Skeletal muscle tissue (tissue), 4 donors: ENCODE results near the gene SLC44A1. TPM values are rescaled to one million over a fixed set of nuclear protein-coding genes. Genes with fewer than 3 reads are reported as not detected.

Source experiments
- H3K27ac ChIP-seq: one replicate; pipeline ENCODE4 v1.7.0; 2013; ENCODE audit warnings: mild to moderate bottlenecking, low read depth, low read length, inconsistent platforms
- H3K27me3 ChIP-seq, 3 donors: one replicate each; pipeline ENCODE4 v1.7.0; 2013; ENCODE audit warnings: low read length in 3 of 3; ENCODE audit not compliant: control insufficient read depth in 3 of 3, insufficient read depth in 3 of 3
- H3K36me3 ChIP-seq, 3 donors: one replicate each; pipeline ENCODE4 v1.7.0; 2013; ENCODE audit warnings: low read length in 3 of 3; ENCODE audit not compliant: control insufficient read depth in 3 of 3, insufficient read depth in 3 of 3
- H3K4me1 ChIP-seq, 3 donors: one replicate each; pipeline ENCODE4 v1.7.0; 2013; ENCODE audit warnings: low read length in 3 of 3, mild to moderate bottlenecking in 3 of 3; ENCODE audit not compliant: control insufficient read depth in 3 of 3, insufficient read depth in 3 of 3
- H3K4me3 ChIP-seq, 3 donors: one replicate each; pipeline ENCODE4 v1.7.0; 2013; ENCODE audit warnings: low read length in 3 of 3
- H3K9ac ChIP-seq, 3 donors: one replicate each; pipeline ENCODE4 v1.7.0; 2013; ENCODE audit warnings: low read length in 3 of 3, mild to moderate bottlenecking in 3 of 3, moderate library complexity in 2 of 3, low read depth in 1 of 3
- H3K9me3 ChIP-seq, 3 donors: one replicate each; pipeline ENCODE4 v1.7.0; 2013; ENCODE audit warnings: low read length in 3 of 3; ENCODE audit not compliant: control insufficient read depth in 3 of 3
- total RNA-seq: library from RNA; depleted of rRNA; stranded (reverse); fragments of >200 nt; gene quantifications from one replicate; pipeline ENCODE4 v1.2.3, GENCODE V29; 2014
- donor health status: Osteomylitis.

The SLC44A1 gene
- total RNA-seq, 1 donor from 2014 or later = 14.6 TPM

- no peak overlapping the region for H3K4me3 ChIP-seq
- H3K36me3 ChIP-seq = no peaks in the 10 kb centered on the region
- no peak overlapping the region for H3K27ac ChIP-seq
- no peaks in the 10 kb centered on the region for H3K9me3 ChIP-seq
- H3K9ac ChIP-seq = no peak overlapping the region
- no peaks in the 10 kb centered on the region for H3K27me3 ChIP-seq
- peaks cover 7 to 12% (median 11%) of the 10 kb centered on the region in 3 donors for H3K4me1 ChIP-seq
Measured at GRCh38 chr9:105241356-105242043, 3.0 kb upstream of the SLC44A1 start.

- no peak overlapping the region for H3K27ac ChIP-seq
- no peak overlapping the region for H3K9ac ChIP-seq
- no peaks in the 10 kb centered on the region for H3K9me3 ChIP-seq
- no peaks in the 10 kb centered on the region for H3K36me3 ChIP-seq
- no peaks in the 10 kb centered on the region for H3K27me3 ChIP-seq
- no peak overlapping the region for H3K4me3 ChIP-seq
- peaks cover 7 to 12% (median 11%) of the 10 kb centered on the region in 3 donors for H3K4me1 ChIP-seq
Measured at GRCh38 chr9:105242062-105242461, 2.4 kb upstream of the SLC44A1 start.

- no peaks in the 10 kb centered on the region for H3K27me3 ChIP-seq
- no peaks in the 10 kb centered on the region for H3K36me3 ChIP-seq
- peaks cover 7 to 12% (median 12%) of the 10 kb centered on the region in 3 donors for H3K4me1 ChIP-seq
- no peak overlapping the region for H3K27ac ChIP-seq
- H3K9ac ChIP-seq = no peak overlapping the region
- H3K9me3 ChIP-seq = no peaks in the 10 kb centered on the region
- H3K4me3 ChIP-seq = peak overlapping the region in 1 of 3 donors; percentile 33
Measured at GRCh38 chr9:105242557-105242956, 1.9 kb upstream of the SLC44A1 start.

GRCh38 chr9:105243015-105243686, 1.3 kb upstream of the SLC44A1 start:
- Histone ChIP-seq H3K27me3 (no peaks in the 10 kb centered on the region), H3K27ac (no peak overlapping the region), H3K36me3 (no peaks in the 10 kb centered on the region), H3K9me3 (no peaks in the 10 kb centered on the region), H3K9ac (no peak overlapping the region), H3K4me1 (peaks cover 7 to 13% (median 12%) of the 10 kb centered on the region in 3 donors), H3K4me3 (no peak overlapping the region)

GRCh38 chr9:105244734-105245028, 230 bp downstream of the SLC44A1 start:
- peak overlapping the region; percentile 75 for H3K27ac ChIP-seq

GRCh38 chr9:105245029-105245890, 809 bp downstream of the SLC44A1 start:
- peak overlapping the region; percentile 75 for H3K27ac ChIP-seq
- H3K27me3 ChIP-seq = no peaks in the 10 kb centered on the region
- H3K9ac ChIP-seq = peak overlapping the region; percentile 73 to 86 (median 79)
- no peaks in the 10 kb centered on the region for H3K9me3 ChIP-seq
- H3K4me1 ChIP-seq = peaks cover 7 to 13% (median 12%) of the 10 kb centered on the region in 3 donors
- no peaks in the 10 kb centered on the region for H3K36me3 ChIP-seq
- H3K4me3 ChIP-seq = peak overlapping the region; percentile 79 to 84 (median 81)

More at GRCh38 chr9:105244734-105245028, 230 bp downstream of the SLC44A1 start:
- H3K4me3 ChIP-seq = peak overlapping the region; percentile 79 to 84 (median 81)
- H3K27me3 ChIP-seq = no peaks in the 10 kb centered on the region
- H3K36me3 ChIP-seq = no peaks in the 10 kb centered on the region
- H3K9ac ChIP-seq = peak overlapping the region; percentile 73 to 86 (median 79)
- H3K4me1 ChIP-seq = peaks cover 7 to 13% (median 12%) of the 10 kb centered on the region in 3 donors
- no peaks in the 10 kb centered on the region for H3K9me3 ChIP-seq

- peak overlapping the region; percentile 79 to 84 (median 81) for H3K4me3 ChIP-seq
- H3K36me3 ChIP-seq = no peaks in the 10 kb centered on the region
- no peaks in the 10 kb centered on the region for H3K9me3 ChIP-seq
- H3K27me3 ChIP-seq = no peaks in the 10 kb centered on the region
- peak overlapping the region; percentile 73 to 86 (median 79) for H3K9ac ChIP-seq
- H3K4me1 ChIP-seq = peaks cover 7 to 13% (median 12%) of the 10 kb centered on the region in 3 donors
- peak overlapping the region; percentile 75 for H3K27ac ChIP-seq
Measured at GRCh38 chr9:105245891-105246161, 1.4 kb downstream of the SLC44A1 start.

- Histone ChIP-seq H3K9me3 (no peaks in the 10 kb centered on the region), H3K36me3 (no peaks in the 10 kb centered on the region), H3K27me3 (no peaks in the 10 kb centered on the region), H3K4me1 (peaks cover 7 to 12% (median 8%) of the 10 kb centered on the region in 3 donors), H3K9ac (no peak overlapping the region), H3K27ac (no peak overlapping the region), H3K4me3 (no peak overlapping the region)
Measured at GRCh38 chr9:105246656-105247173, 2.3 kb downstream of the SLC44A1 start.

GRCh38 chr9:105248691-105249090, 4.2 kb downstream of the SLC44A1 start:
- H3K4me3 ChIP-seq = no peak overlapping the region
- H3K4me1 ChIP-seq = peaks cover 7 to 12% (median 8%) of the 10 kb centered on the region in 3 donors
- no peaks in the 10 kb centered on the region for H3K36me3 ChIP-seq
- H3K27me3 ChIP-seq = no peaks in the 10 kb centered on the region
- no peaks in the 10 kb centered on the region for H3K9me3 ChIP-seq
- no peak overlapping the region for H3K9ac ChIP-seq
- no peak overlapping the region for H3K27ac ChIP-seq
